Measurements from ENCODE around the gene FNDC3B. TPM values are rescaled to one million over a fixed set of nuclear protein-coding genes. Genes with fewer than 3 reads are reported as not detected.

FNDC3B gene
- total and polyA plus RNA-seq, 2 donors: 11.0 to 11.9 TPM

- Histone ChIP-seq H3K4me1 (ENCODE audit: control insufficient read depth in 2 of 2, insufficient read depth in 2 of 2, low read length in 2 of 2) (no peaks in the 10 kb centered on the region), H3K27ac (ENCODE audit: low read depth in 1 of 2, low read length in 1 of 2) (no peak overlapping the region), H3K27me3 (ENCODE audit: control insufficient read depth in 2 of 2, insufficient read depth in 1 of 2, low read length in 1 of 2) (no peaks in the 10 kb centered on the region), H3K36me3 (ENCODE audit: control insufficient read depth in 2 of 2, insufficient read depth in 2 of 2, low read length in 1 of 2) (no peaks in the 10 kb centered on the region), H3K4me3 (ENCODE audit: low read length in 2 of 2) (no peak overlapping the region), H3K9me3 (ENCODE audit: control insufficient read depth in 2 of 2, insufficient read depth in 1 of 2, low read length in 1 of 2) (no peaks in the 10 kb centered on the region)
- DNase-seq (ENCODE audit: low read depth in 6 of 9, low spot score in 9 of 9): no peak
- WGBS: 98% methylated on average over 4 of the region's 4 CpGs
These were observed 248.6 kb downstream of the FNDC3B start for GRCh38 chr3:172287937-172288477.

- 89% methylated on average over 4 of the region's 4 CpGs for WGBS
- Histone ChIP-seq H3K4me3 (ENCODE audit: low read length in 2 of 2) (no peak overlapping the region), H3K27me3 (ENCODE audit: control insufficient read depth in 2 of 2, insufficient read depth in 1 of 2, low read length in 1 of 2) (no peaks in the 10 kb centered on the region), H3K36me3 (ENCODE audit: control insufficient read depth in 2 of 2, insufficient read depth in 2 of 2, low read length in 1 of 2) (no peaks in the 10 kb centered on the region), H3K9me3 (ENCODE audit: control insufficient read depth in 2 of 2, insufficient read depth in 1 of 2, low read length in 1 of 2) (no peaks in the 10 kb centered on the region), H3K27ac (ENCODE audit: low read depth in 1 of 2, low read length in 1 of 2) (no peak overlapping the region), H3K4me1 (ENCODE audit: control insufficient read depth in 2 of 2, insufficient read depth in 2 of 2, low read length in 2 of 2) (no peaks in the 10 kb centered on the region)
- DNase-seq (ENCODE audit: low read depth in 6 of 9, low spot score in 9 of 9): no peak
These were observed 249.3 kb downstream of the FNDC3B start for GRCh38 chr3:172288651-172289050.

GRCh38 chr3:172289583-172289982 lies 250.2 kb downstream of the FNDC3B start:
- Histone ChIP-seq H3K36me3 (ENCODE audit: control insufficient read depth in 2 of 2, insufficient read depth in 2 of 2, low read length in 1 of 2) (no peaks in the 10 kb centered on the region), H3K9me3 (ENCODE audit: control insufficient read depth in 2 of 2, insufficient read depth in 1 of 2, low read length in 1 of 2) (no peaks in the 10 kb centered on the region), H3K27ac (ENCODE audit: low read depth in 1 of 2, low read length in 1 of 2) (no peak overlapping the region), H3K4me3 (ENCODE audit: low read length in 2 of 2) (no peak overlapping the region), H3K4me1 (ENCODE audit: control insufficient read depth in 2 of 2, insufficient read depth in 2 of 2, low read length in 2 of 2) (no peaks in the 10 kb centered on the region), H3K27me3 (ENCODE audit: control insufficient read depth in 2 of 2, insufficient read depth in 1 of 2, low read length in 1 of 2) (no peaks in the 10 kb centered on the region)
- 87% methylated on average over 6 of the region's 6 CpGs for WGBS
- DNase-seq (ENCODE audit: low read depth in 6 of 9, low spot score in 9 of 9): no peak

GRCh38 chr3:172290457-172290856 lies 251.1 kb downstream of the FNDC3B start:
- WGBS: 99% methylated on average over 7 of the region's 7 CpGs

GRCh38 chr3:172291650-172292049 lies 252.3 kb downstream of the FNDC3B start:
- Histone ChIP-seq H3K9me3 (ENCODE audit: control insufficient read depth in 2 of 2, insufficient read depth in 1 of 2, low read length in 1 of 2) (no peaks in the 10 kb centered on the region), H3K27me3 (ENCODE audit: control insufficient read depth in 2 of 2, insufficient read depth in 1 of 2, low read length in 1 of 2) (no peaks in the 10 kb centered on the region), H3K4me3 (ENCODE audit: low read length in 2 of 2) (no peak overlapping the region), H3K27ac (ENCODE audit: low read depth in 1 of 2, low read length in 1 of 2) (no peak overlapping the region), H3K4me1 (ENCODE audit: control insufficient read depth in 2 of 2, insufficient read depth in 2 of 2, low read length in 2 of 2) (no peaks in the 10 kb centered on the region), H3K36me3 (ENCODE audit: control insufficient read depth in 2 of 2, insufficient read depth in 2 of 2, low read length in 1 of 2) (peaks cover 0 to 3% of the 10 kb centered on the region in 2 donors)
- DNase-seq (ENCODE audit: low read depth in 6 of 9, low spot score in 9 of 9): no peak
- WGBS: 98% methylated on average over 3 of the region's 3 CpGs

More at GRCh38 chr3:172290457-172290856, 251.1 kb downstream of the FNDC3B start:
- H3K9me3 ChIP-seq (ENCODE audit: control insufficient read depth in 2 of 2, insufficient read depth in 1 of 2, low read length in 1 of 2): no peaks in the 10 kb centered on the region
- H3K27ac ChIP-seq (ENCODE audit: low read depth in 1 of 2, low read length in 1 of 2): no peak overlapping the region
- no peak for DNase-seq (ENCODE audit: low read depth in 6 of 9, low spot score in 9 of 9)
- no peaks in the 10 kb centered on the region for H3K27me3 ChIP-seq (ENCODE audit: control insufficient read depth in 2 of 2, insufficient read depth in 1 of 2, low read length in 1 of 2)
- no peaks in the 10 kb centered on the region for H3K4me1 ChIP-seq (ENCODE audit: control insufficient read depth in 2 of 2, insufficient read depth in 2 of 2, low read length in 2 of 2)
- no peak overlapping the region for H3K4me3 ChIP-seq (ENCODE audit: low read length in 2 of 2)
- H3K36me3 ChIP-seq (ENCODE audit: control insufficient read depth in 2 of 2, insufficient read depth in 2 of 2, low read length in 1 of 2): no peaks in the 10 kb centered on the region

- H3K4me1 ChIP-seq (ENCODE audit: control insufficient read depth in 2 of 2, insufficient read depth in 2 of 2, low read length in 2 of 2): no peaks in the 10 kb centered on the region
- H3K27me3 ChIP-seq (ENCODE audit: control insufficient read depth in 2 of 2, insufficient read depth in 1 of 2, low read length in 1 of 2): no peaks in the 10 kb centered on the region
- WGBS: 98% methylated on average over 2 of the region's 2 CpGs
- H3K36me3 ChIP-seq (ENCODE audit: control insufficient read depth in 2 of 2, insufficient read depth in 2 of 2, low read length in 1 of 2): peaks cover 0 to 3% of the 10 kb centered on the region in 2 donors
- DNase-seq (ENCODE audit: low read depth in 6 of 9, low spot score in 9 of 9): no peak
- no peak overlapping the region for H3K27ac ChIP-seq (ENCODE audit: low read depth in 1 of 2, low read length in 1 of 2)
- H3K9me3 ChIP-seq (ENCODE audit: control insufficient read depth in 2 of 2, insufficient read depth in 1 of 2, low read length in 1 of 2): no peaks in the 10 kb centered on the region
- H3K4me3 ChIP-seq (ENCODE audit: low read length in 2 of 2): no peak overlapping the region
These were observed 253.0 kb downstream of the FNDC3B start for GRCh38 chr3:172292422-172292821.

GRCh38 chr3:172293093-172293492 lies 253.7 kb downstream of the FNDC3B start:
- H3K4me1 ChIP-seq (ENCODE audit: control insufficient read depth in 2 of 2, insufficient read depth in 2 of 2, low read length in 2 of 2): no peaks in the 10 kb centered on the region
- H3K9me3 ChIP-seq (ENCODE audit: control insufficient read depth in 2 of 2, insufficient read depth in 1 of 2, low read length in 1 of 2): no peaks in the 10 kb centered on the region
- H3K27ac ChIP-seq (ENCODE audit: low read depth in 1 of 2, low read length in 1 of 2): no peak overlapping the region
- peaks cover 0 to 3% of the 10 kb centered on the region in 2 donors for H3K36me3 ChIP-seq (ENCODE audit: control insufficient read depth in 2 of 2, insufficient read depth in 2 of 2, low read length in 1 of 2)
- no peak overlapping the region for H3K4me3 ChIP-seq (ENCODE audit: low read length in 2 of 2)
- DNase-seq (ENCODE audit: low read depth in 6 of 9, low spot score in 9 of 9): no peak
- WGBS: 92% methylated on average over 2 of the region's 2 CpGs
- H3K27me3 ChIP-seq (ENCODE audit: control insufficient read depth in 2 of 2, insufficient read depth in 1 of 2, low read length in 1 of 2): no peaks in the 10 kb centered on the region

GRCh38 chr3:172294223-172294806 lies 254.9 kb downstream of the FNDC3B start:
- no peaks in the 10 kb centered on the region for H3K27me3 ChIP-seq (ENCODE audit: control insufficient read depth in 2 of 2, insufficient read depth in 1 of 2, low read length in 1 of 2)
- H3K4me3 ChIP-seq (ENCODE audit: low read length in 2 of 2): no peak overlapping the region
- H3K9me3 ChIP-seq (ENCODE audit: control insufficient read depth in 2 of 2, insufficient read depth in 1 of 2, low read length in 1 of 2): no peaks in the 10 kb centered on the region
- H3K4me1 ChIP-seq (ENCODE audit: control insufficient read depth in 2 of 2, insufficient read depth in 2 of 2, low read length in 2 of 2): no peaks in the 10 kb centered on the region
- peaks cover 0 to 3% of the 10 kb centered on the region in 2 donors for H3K36me3 ChIP-seq (ENCODE audit: control insufficient read depth in 2 of 2, insufficient read depth in 2 of 2, low read length in 1 of 2)
- 96% methylated on average over 6 of the region's 6 CpGs for WGBS
- no peak for DNase-seq (ENCODE audit: low read depth in 6 of 9, low spot score in 9 of 9)
- no peak overlapping the region for H3K27ac ChIP-seq (ENCODE audit: low read depth in 1 of 2, low read length in 1 of 2)

GRCh38 chr3:172296248-172296974 lies 257.0 kb downstream of the FNDC3B start:
- Histone ChIP-seq H3K4me3 (ENCODE audit: low read length in 2 of 2) (no peak overlapping the region), H3K9me3 (ENCODE audit: control insufficient read depth in 2 of 2, insufficient read depth in 1 of 2, low read length in 1 of 2) (no peaks in the 10 kb centered on the region), H3K4me1 (ENCODE audit: control insufficient read depth in 2 of 2, insufficient read depth in 2 of 2, low read length in 2 of 2) (no peaks in the 10 kb centered on the region), H3K27me3 (ENCODE audit: control insufficient read depth in 2 of 2, insufficient read depth in 1 of 2, low read length in 1 of 2) (no peaks in the 10 kb centered on the region), H3K36me3 (ENCODE audit: control insufficient read depth in 2 of 2, insufficient read depth in 2 of 2, low read length in 1 of 2) (peaks cover 0 to 3% of the 10 kb centered on the region in 2 donors), H3K27ac (ENCODE audit: low read depth in 1 of 2, low read length in 1 of 2) (no peak overlapping the region)
- 98% methylated on average over 9 of the region's 9 CpGs for WGBS
- DNase-seq (ENCODE audit: low read depth in 6 of 9, low spot score in 9 of 9): no peak

All from thymus (tissue), 11 donors.